NB4 (cell line): Measurements from ENCODE around the gene CCNB3.

Experiments used
- DNase-seq: peaks from one replicate; pipeline ENCODE4 v3.0.0; 2010; ENCODE audit warnings: low read depth
- H3K4me3 ChIP-seq: one replicate; pipeline ENCODE4 v1.5.1; 2011; ENCODE audit warnings: mild to moderate bottlenecking, low read depth, low read length, moderate library complexity
- CTCF ChIP-seq: IDR thresholded peaks from one replicate; pipeline ENCODE4 v1.5.1; 2012; ENCODE audit warnings: low read depth, low read length
- MYC ChIP-seq: IDR thresholded peaks from 2 replicates; pipeline ENCODE4 v1.6.1; 2011; ENCODE audit warnings: low read depth, low read length
- POLR2A ChIP-seq: IDR thresholded peaks from 2 replicates; pipeline ENCODE4 v1.6.1; 2011; ENCODE audit warnings: mild to moderate bottlenecking; ENCODE audit not compliant: insufficient read length; ENCODE audit errors: extremely low read depth
- TF ChIP-seq, protein P1 (sequence below): IDR thresholded peaks from 2 replicates; pipeline ENCODE4 v1.6.1; 2011; ENCODE audit warnings: low read depth, low read length

CCNB3 gene

GRCh38 chrX:50188859-50189600 is 15.5 kb upstream of the CCNB3 start:
- H3K4me3 ChIP-seq = no peak overlapping the region
- TF ChIP-seq MYC (no peak), POLR2A (no peak), CTCF (no peak)
- TF ChIP-seq, protein P1, sequence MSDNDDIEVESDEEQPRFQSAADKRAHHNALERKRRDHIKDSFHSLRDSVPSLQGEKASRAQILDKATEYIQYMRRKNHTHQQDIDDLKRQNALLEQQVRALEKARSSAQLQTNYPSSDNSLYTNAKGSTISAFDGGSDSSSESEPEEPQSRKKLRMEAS = no peak
- DNase-seq = no peak

DNA sequence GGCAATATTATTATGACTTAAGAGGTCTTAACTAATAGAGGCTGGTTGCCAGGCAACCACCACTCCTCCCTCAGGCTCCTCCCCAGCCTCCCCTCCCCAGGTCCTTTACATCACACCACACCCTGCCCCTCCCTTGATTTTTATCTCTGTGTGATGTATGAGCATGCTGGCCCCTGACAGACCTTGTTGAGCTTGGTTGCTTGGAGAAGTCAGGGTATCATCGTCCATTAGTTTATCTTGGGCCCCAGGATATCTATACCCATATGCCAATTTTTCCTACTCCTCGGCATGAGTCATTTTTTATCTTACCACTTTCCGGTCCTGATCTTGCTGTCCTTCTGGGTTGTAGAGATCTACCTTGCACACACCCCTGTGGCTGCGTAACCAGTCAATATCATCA is 6.2 kb upstream of the CCNB3 start:
- no peak for DNase-seq
- TF ChIP-seq, protein P1 = no peak
- no peak for TF ChIP-seq POLR2A
- no peak for TF ChIP-seq MYC
- no peak for TF ChIP-seq CTCF
- H3K4me3 ChIP-seq = no peak overlapping the region

DNA sequence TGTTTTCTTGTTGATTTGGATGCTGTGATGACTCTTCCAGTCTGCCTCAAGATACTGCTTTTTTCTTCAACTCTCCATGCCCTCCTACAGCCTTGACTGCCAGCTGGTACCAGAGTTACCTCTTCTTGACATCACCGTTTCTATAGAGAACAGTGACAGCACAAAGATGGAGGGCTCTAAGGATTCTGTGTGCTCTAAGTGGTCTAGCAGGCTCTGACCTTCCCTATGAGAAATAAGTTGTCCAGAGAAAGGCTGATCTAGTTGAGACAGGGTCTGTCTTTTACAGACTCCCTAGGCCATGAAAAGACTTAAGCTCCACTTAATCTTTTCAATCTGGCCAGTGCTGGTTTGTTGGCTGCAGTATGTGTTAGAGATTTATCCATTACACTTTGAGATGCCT is 3.7 kb upstream of the CCNB3 start, which contains the start of gene AKAP4:
Gene AKAP4 (minus strand): TSS at position 101 of the 400 bp plus-strand sequence. CDS start 118 bp downstream, outside the sequence.
- no peak within 1 kb of the TSS for H3K4me3 ChIP-seq
- no peak for DNase-seq
- TF ChIP-seq, protein P1 = no peak
- TF ChIP-seq POLR2A = no peak
- no peak for TF ChIP-seq CTCF
- no peak for TF ChIP-seq MYC

DNA sequence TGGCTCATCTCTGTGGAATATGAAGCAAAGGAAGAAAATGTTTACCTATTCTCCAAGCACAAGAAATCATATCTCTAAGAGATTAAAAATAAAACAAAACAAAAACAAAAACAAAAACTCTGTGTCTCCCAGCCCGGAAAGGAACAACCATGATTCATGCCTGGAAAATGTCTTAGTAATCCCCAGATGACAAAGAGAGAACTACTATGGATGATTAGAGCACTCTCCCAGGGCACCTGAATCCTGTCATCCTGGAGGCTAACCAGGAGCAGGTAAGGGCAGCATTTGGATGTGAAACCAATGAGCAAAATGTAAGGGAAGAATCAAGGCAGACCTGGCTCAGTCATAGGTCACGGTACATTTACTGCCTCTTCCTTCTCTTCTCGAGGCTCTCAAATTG is 2.0 kb upstream of the CCNB3 start:
- no peak overlapping the region for H3K4me3 ChIP-seq
- no peak for DNase-seq
- TF ChIP-seq, protein P1 = no peak
- TF ChIP-seq CTCF = no peak
- no peak for TF ChIP-seq POLR2A
- TF ChIP-seq MYC = no peak

- TF ChIP-seq CTCF = no peak
- TF ChIP-seq POLR2A = no peak
- no peak for TF ChIP-seq MYC
- TF ChIP-seq, protein P1 = no peak
- H3K4me3 ChIP-seq = no peak overlapping the region
- no peak for DNase-seq
These were observed 2.2 kb downstream of the CCNB3 start for GRCh38 chrX:50206753-50207152.

- no peak for TF ChIP-seq POLR2A
- TF ChIP-seq CTCF = peak; percentile 23
- no peak overlapping the region for H3K4me3 ChIP-seq
- peak; percentile 27 for DNase-seq
These were observed 6.9 kb downstream of the CCNB3 start for GRCh38 chrX:50211510-50211909.
